Fibroblast of villous mesenchyme (primary cell): ENCODE data around the gene GPR89B. TPM values are rescaled to one million over a fixed set of nuclear protein-coding genes. Genes with fewer than 3 reads are reported as not detected.
"Not testable (repeated sequence)": the region's sequence is repeated elsewhere in the genome, so short reads cannot be mapped to it uniquely, and the experiment has no call there.

Experiments
- DNase-seq: peaks from one replicate; pipeline ENCODE4 v3.0.0-alpha.2; 2010; ENCODE audit warnings: low read depth
- H3K4me3 ChIP-seq: 2 replicates; pipeline ENCODE4 v1.5.1; 2011; ENCODE audit warnings: low read depth, mild to moderate bottlenecking, low read length
- total RNA-seq: library from RNA; depleted of rRNA; stranded (reverse); fragments of >200 nt; gene quantifications from 2 replicates; pipeline ENCODE4 v1.2.3, GENCODE V29; 2012
- TF ChIP-seq, protein P1 (sequence below): IDR thresholded peaks from 2 replicates; pipeline ENCODE4 v1.5.1; 2012; ENCODE audit warnings: low read depth, mild to moderate bottlenecking, low read length; ENCODE audit not compliant: insufficient read depth

The GPR89B gene
- total RNA-seq, 1 donor: 19.0 TPM

DNA sequence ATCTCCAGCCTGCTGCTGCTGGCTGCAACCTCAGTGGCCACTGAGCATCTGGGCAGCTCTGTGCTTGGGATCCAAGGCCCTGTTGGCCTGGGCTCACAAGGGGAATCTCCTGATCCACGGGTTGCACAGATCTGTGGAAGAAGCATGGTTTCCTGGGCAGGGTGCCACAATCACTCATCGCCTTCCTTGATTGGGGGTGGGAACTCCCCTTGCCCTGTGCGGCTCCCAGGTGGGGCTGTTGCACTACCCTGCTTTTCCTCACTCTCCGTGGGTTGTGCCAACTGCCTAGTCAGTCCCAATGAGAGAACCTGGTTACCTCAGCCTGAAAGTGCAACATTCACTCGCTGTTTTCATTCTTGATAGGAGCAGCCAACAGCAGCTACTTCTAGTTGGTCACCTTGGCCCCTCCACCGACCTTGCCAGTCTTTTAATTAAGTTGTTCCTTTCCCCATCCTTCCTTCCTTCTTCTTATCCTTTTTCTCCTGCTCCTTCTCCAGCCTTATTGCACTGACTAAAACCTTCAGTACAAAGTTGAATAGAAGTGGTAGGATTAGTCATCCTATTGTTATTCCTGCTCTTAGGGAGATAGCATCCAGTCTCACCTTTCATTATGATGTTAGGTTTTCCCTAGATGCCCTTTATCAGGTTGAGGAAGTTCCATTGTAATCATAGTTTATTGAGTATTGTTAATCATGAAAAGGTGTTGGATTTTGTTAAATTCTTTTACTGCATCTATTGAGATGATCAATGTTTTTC lies 50.9 kb downstream of the GPR89B start:
- not testable (repeated sequence) for DNase-seq

DNA sequence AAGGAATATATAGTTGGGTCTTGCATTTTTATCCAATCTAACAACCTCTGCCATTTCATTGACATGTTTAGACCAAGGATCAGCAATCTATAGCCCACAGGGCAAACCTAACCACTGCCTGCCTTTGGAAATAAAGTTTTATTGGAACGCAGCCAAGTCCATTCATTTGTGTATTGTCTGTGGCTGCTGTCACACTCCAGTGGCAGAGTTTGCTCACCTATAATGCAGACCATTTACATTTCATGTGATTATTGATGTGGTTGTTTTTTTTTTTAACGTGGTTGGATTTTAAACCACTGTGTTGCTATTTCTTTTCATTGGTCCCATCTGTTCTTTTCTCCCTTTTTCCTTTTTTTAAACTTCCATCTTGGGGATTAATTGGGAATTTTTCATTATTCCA lies 57.2 kb downstream of the GPR89B start:
- not testable (repeated sequence) for DNase-seq, H3K4me3 ChIP-seq

More for the DNA sequence above, 50.9 kb downstream of the GPR89B start:
- not testable (repeated sequence) for H3K4me3 ChIP-seq

DNA sequence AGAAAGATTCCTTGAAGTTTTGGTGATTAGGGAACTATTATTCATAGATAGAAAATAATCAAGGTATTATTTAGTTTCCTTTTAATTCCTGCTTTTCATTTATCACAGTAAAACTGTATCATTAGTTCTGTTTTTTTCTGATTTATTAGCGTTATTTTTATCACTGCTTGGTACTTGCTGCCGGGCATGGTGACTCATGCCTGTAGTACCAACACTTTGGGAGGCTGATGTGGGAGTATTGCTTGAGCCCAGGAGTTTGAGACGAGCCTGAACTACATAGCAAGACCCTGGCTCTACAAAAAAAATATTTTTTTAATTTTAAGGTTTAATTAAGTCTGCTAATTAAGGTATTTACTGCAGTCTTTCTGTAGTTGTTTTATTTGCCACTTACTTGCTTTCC lies 59.7 kb downstream of the GPR89B start:
- not testable (repeated sequence) for H3K4me3 ChIP-seq, DNase-seq

DNA sequence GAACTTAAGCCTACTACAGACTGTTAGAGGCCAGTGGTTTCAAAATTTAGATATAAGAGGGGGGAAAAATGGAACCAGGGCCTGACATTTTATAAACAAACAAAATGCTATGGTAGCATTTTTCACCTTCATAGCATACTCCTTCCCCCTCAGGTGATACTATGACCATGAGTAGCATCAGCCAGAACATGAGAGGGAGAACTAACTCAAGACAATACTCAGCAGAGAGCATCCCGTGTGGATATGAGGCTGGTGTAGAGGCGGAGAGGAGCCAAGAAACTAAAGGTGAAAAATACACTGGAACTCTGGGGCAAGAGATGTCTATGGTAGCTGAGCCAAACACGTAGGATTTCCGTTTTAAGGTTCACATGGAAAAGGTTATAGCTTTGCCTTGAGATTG lies 64.7 kb downstream of the GPR89B start:
- H3K4me3 ChIP-seq, DNase-seq: not testable (repeated sequence)

DNA sequence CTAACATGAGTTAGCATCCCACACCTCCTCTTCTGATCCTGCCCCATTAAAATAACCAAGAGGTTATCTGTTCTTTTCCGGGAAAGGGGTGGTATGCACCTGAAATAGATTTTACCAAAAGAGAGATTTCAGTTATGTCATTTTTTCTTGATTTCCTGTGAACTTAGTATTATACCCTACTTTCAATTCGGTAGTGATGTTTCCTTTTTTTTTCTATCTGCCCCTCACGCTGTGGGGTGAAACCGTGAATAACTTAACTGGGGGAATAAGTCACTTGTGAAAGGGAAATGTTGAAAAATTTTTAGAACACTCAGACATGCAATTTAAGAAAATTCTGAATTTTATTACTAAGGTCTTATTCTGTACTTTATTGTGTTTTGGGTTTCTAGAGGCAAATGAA lies 65.2 kb downstream of the GPR89B start:
- not testable (repeated sequence) for H3K4me3 ChIP-seq, DNase-seq

DNA sequence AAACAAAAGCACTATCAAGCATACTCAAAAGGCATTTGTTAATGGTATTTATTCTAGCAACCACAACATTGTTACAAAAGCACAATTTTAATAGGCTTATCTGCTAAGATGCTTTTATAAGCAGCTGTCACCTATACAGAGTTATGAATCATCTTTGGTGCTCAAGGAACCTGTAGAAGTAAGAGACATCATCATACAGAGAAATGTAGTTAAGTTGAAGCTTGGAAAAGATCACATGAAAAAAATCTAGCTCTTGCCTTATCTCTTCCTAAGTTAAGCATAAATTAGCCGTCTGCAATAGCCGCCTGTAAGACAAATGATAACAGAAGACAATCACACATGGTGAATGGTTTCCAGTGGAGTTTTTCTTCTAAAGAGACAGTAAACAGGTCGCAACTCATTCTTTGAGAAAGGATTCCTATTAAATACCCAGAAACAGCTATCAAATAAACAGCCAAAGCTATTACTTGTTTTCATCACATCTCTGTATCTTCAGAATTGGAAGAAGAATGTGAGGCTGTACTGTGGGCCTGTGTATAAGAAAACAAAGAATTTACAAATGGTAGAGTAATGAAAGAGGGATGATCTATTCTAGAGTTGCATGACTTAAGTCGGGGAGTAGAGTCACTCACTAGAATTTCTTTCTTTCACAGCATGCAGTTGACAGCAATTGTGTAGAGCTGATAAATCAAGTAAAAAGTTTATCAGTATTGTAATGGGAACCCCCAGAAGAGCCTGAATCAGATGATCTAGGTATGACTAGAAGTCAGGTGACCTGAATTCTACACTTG lies 65.8 kb downstream of the GPR89B start:
- DNase-seq, H3K4me3 ChIP-seq: not testable (repeated sequence)

DNA sequence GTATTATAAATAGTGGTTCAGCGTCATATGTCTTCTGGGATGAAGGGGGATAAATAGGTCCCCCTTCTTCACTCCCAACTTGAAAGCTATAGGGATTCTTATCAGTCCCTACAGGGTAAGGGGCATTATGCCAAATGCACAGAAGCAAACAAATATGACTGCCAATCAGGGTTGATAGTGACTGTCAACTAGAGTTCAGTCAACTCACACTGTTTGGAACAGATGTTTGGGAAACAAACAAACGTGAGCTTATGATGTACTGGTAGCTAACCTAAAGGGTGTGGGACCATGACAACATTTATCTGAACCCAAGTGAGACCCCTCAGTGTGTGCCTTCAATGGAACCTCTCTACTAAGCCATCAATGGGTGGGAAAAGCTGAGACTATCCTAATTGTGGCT lies 67.9 kb downstream of the GPR89B start:
- H3K4me3 ChIP-seq, DNase-seq: not testable (repeated sequence)

DNA sequence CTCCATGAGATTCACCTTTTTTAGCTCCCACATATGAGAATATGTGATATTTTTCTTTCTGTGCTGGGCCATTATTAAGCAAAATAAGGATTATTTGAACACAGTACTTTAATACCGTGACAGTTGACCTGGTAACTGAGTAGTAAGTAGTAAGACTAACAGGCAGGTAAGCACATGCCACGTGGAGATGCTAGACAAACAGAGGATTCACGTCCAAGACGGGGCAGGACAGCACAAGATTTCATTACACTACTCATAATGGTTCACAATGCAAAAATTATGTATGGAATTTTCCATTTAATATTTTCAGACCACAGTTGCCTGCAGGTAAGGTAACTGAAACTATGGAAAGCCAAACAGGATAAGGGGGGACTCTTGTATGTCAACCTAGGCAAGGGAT lies 79.5 kb downstream of the GPR89B start:
- DNase-seq, H3K4me3 ChIP-seq: not testable (repeated sequence)

DNA sequence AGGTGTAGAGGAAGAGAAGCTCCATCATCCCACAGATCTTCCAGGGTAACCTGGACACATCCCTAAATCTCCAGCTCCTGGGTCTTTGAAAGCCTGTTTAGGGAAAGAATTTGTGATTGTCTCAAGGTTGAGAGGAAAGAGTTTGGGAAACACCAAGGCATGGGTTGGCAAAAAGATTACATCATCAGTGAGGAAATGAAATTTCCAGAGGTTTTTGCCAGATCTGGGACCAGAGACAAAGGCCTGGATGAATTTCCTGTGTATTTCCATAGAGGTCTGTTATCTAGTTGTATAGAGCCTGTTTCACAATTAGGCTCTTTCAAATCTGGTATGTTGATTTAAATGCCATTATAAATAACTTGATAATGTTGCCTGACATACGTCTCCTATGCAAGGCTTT lies 82.3 kb downstream of the GPR89B start:
- TF ChIP-seq, protein P1, sequence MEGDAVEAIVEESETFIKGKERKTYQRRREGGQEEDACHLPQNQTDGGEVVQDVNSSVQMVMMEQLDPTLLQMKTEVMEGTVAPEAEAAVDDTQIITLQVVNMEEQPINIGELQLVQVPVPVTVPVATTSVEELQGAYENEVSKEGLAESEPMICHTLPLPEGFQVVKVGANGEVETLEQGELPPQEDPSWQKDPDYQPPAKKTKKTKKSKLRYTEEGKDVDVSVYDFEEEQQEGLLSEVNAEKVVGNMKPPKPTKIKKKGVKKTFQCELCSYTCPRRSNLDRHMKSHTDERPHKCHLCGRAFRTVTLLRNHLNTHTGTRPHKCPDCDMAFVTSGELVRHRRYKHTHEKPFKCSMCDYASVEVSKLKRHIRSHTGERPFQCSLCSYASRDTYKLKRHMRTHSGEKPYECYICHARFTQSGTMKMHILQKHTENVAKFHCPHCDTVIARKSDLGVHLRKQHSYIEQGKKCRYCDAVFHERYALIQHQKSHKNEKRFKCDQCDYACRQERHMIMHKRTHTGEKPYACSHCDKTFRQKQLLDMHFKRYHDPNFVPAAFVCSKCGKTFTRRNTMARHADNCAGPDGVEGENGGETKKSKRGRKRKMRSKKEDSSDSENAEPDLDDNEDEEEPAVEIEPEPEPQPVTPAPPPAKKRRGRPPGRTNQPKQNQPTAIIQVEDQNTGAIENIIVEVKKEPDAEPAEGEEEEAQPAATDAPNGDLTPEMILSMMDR: no peak
- H3K4me3 ChIP-seq: no peak overlapping the region
- DNase-seq: no peak

DNA sequence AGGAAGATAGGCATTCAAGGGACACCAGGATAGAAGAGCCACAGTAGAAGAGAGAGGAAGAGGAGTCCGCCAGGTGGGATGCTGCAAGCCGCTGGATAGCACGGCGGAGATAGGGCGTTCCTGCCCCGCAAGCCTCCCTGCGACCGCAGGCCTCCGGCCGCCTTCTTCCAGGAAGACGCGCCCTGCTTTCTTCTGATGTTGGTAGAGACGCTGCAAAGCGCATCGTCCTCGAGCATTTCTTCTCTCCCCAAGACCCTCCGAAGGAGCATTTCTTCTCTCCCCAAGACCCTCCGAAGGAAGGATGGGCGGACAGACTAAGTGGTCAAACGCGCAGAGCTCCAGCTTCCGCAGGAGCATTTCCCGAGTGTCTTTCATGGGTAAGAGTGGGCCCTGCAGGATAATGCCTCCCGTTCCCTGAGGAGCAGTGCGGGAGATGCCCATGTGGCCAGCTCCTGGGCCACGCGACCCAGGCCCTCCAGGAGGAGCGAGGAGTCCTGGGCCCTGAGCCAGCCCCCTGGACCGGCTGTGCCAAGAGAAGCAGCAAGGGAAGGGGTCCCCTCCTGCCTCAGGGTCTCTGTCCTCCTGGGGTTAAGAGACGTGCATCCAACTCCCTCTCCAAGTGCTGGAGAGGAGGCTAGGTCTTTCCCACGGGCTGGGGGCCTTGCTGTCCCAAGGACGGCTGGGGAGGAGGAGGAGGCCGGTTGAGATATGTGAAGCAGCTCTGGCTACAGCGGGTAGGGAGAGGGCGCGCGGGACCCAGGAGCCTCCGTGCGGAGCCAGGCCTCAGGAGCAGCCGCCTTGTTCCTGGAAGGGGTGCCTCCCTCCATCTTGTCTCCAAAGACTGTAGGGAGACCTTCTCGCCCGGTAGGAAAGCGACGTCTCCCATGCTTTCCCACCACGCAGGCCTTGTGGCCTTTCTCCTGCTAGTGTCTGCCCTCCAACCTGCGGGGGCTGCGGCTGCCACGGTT lies 85.2 kb downstream of the GPR89B start:
- not testable (repeated sequence) for H3K4me3 ChIP-seq, DNase-seq

DNA sequence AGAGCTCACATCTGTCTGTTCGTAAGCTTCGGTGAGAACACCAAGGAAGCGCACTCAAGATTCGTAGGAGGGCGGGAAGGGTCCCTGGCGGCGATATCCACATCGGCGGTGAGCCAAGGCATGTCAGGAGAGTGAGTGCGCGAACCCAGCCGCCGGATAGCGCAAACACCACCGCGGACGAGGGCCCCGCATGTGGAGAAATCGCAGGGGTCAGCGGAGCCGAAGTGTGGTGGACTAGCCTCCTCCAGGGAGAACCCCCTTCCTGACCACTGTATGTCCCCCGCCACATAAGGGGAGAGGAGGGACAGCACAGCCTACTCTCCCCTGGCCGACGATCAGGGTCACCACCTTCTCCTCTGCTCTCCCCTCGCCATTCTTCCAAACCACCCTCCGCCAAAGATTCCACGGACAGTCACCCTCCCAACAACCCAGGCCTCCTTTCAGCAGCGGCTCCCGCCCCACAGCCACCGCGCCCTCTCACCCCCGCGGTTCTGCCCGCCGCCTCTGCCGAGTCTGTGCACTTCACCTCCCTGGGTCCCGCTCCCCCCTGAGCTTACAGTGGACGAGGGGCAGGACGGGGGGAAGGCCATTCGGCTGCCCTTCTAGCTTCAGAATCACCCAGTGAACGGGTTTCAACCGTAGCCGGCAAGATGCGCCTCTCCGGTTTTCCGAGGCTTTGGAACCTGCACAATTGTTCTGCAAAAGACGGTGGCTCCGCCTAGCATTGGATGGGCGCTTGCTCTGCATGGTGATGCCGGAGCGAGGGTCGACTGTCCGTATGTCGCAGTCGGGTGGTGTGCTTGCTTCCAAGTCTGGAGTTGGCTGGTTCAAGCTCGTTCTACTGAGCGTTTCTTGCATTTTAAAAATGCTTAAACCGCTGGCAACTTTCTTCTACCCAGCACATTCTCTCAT lies 86.3 kb downstream of the GPR89B start:
- peak overlapping the region; percentile 33 for H3K4me3 ChIP-seq
- DNase-seq: not testable (repeated sequence)

DNA sequence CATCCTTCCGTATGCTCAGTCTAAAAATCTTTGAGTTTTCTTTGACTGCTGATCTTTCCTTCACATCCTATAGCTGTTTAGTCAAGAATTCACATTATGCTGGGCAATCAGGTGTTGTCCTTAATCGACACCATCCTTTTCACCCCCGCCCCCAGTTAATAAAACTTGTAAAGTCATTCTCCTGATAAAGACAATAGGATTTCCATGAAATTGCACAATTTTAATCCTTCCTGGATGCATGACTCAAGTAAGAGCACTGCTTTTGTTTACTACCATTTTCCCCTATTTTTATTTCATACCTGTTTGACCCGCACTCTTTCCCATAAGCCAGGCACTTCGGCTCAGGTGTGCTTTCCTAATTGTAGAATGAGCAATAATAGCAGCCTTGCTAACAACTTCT lies 96.7 kb downstream of the GPR89B start:
- H3K4me3 ChIP-seq, DNase-seq: not testable (repeated sequence)

DNA sequence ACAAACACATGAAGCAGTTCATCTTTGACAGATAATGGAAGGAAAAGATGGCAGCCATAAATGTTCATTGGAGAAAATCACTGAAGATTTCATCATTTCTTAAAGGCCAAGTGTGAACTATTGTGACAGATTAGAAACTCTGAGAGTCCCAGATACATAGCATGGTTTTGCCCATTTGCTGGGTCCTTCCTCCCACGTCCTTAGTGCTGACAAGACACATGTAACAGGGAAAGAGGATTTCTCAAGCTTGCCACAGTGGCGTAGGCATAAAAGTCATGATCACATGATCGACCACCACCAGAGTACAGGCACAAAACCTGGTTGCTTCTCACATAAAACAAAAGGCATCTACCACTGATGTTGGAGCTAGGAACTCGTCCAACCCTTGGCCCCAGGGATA lies 98.8 kb downstream of the GPR89B start:
- DNase-seq, H3K4me3 ChIP-seq: not testable (repeated sequence)

DNA sequence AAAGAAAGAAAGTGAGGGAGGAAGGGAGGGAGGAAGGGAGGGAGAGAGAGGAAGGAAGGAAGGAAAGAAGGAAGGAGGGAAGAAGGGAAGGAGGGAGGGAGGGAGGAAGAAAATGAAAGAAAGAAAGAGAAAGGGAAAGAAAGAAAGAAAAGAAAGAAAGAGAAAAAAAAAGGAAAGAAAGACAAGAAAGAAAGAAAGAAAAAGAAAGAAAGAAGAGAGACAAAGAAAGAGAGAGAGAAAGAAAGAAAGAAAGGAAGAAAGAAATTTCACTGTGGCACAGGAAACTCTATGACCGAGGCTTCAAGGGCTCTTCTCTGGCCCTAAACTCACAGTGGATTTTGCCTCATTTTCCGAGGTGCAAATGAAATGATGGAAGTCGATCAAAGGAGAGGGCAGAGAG lies 104.0 kb downstream of the GPR89B start:
- not testable (repeated sequence) for H3K4me3 ChIP-seq, DNase-seq

DNA sequence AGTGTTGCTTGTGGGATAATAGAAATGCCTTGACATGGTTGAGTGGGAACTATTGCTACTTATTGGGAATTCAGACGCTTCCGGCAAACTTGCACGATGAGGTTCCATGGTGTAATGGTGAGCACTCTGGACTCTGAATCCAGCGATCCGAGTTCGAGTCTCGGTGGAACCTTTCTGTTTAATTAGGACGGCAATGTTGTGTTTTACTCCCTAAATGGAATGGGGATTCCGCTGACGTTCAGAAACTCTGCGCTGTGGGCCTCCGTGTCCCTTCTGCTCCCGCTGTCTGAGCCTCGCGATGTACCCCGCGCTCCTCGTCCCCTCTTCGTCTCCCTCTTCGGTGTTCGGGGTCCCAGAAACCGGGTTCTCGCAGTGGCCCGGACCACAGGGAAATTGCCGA lies 104.5 kb downstream of the GPR89B start:
- DNase-seq, H3K4me3 ChIP-seq: not testable (repeated sequence)

DNA sequence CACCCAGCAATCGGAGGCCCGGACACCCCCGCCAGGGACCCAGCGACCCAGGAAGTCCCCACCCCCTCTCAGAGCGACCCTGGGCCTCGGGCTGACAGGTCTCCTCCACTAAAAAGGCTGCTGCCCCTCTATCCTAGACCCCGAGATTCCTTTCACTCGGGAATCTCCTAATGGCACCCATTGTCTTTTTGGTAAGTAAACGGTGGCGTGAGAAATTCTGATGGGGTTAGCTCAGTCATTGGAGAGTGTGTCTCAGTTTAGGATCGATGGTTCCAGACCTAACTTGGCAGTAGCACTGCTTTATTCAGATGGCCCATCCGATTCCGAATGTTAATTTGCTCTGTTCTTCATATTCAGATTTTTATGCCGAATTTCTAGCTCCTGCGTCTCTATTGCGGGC lies 104.9 kb downstream of the GPR89B start:
- DNase-seq: not testable (repeated sequence)
- peak overlapping the region; percentile 39 for H3K4me3 ChIP-seq
